PFSK-1 (cell line): ENCODE measurements around the gene CLCN1.

Experiments used
- FOXP2 ChIP-seq: optimal IDR thresholded peaks from 2 replicates; pipeline ENCODE3; 2011; ENCODE audit warnings: borderline replicate concordance, control low read depth, inconsistent platforms; ENCODE audit not compliant: insufficient read depth; ENCODE audit errors: extremely low read length, extremely low read depth
- POLR2AphosphoS5 ChIP-seq: IDR thresholded peaks from 2 replicates; pipeline ENCODE4 v1.6.1; 2012; ENCODE audit warnings: low read depth, mild to moderate bottlenecking, control low read depth, low read length, moderate library complexity
- REST ChIP-seq, 2 experiments: IDR thresholded peaks; 2 replicates each; pipeline versions ENCODE4 v1.6.1 to v1.8.0; 2011 to 2012; ENCODE audit warnings: low read depth in 2 of 2, low read length in 2 of 2, control low read depth in 1 of 2, inconsistent platforms in 1 of 2, mild to moderate bottlenecking in 1 of 2, moderate library complexity in 1 of 2; ENCODE audit not compliant: insufficient read depth in 1 of 2
- SIN3A ChIP-seq: IDR thresholded peaks from 2 replicates; pipeline ENCODE4 v1.6.1; 2012; ENCODE audit warnings: mild to moderate bottlenecking, low read length, moderate library complexity, borderline replicate concordance; ENCODE audit not compliant: insufficient read depth
- TAF1 ChIP-seq: IDR thresholded peaks from 2 replicates; pipeline ENCODE4 v1.6.1; 2012; ENCODE audit warnings: low read length, control low read depth, borderline replicate concordance; ENCODE audit not compliant: insufficient read depth

GRCh38 chr7:143382126-143382790 is 66.3 kb downstream of the CLCN1 start:
- TF ChIP-seq POLR2AphosphoS5 (no peak), REST (IDR thresholded peaks at IDR 0.05; ENCODE audit: insufficient read depth in 1 of 2, low read depth in 2 of 2, low read length in 2 of 2) (no peak), TAF1 (no peak), FOXP2 (no peak), SIN3A (no peak)
